ENCODE results near the gene PSMB11. TPM values are rescaled to one million over a fixed set of nuclear protein-coding genes. Genes with fewer than 3 reads are reported as not detected.

PSMB11 gene
- total RNA-seq, 1 experiment from 2014 or later = not detected

- no peak overlapping the region for H3K27ac ChIP-seq
- TSS peak; percentile 17 for BruUV-seq (replicated peaks)
- peaks cover 14% of the 10 kb centered on the region; the same call in 1 of the 2 replicates for H3K36me3 ChIP-seq (ENCODE audit: low read depth)
- H4K20me1 ChIP-seq (ENCODE audit: insufficient read depth) = 0 out of 2 replicates have a peak, but pooled peaks cover 3% of the 10 kb centered on the region
- peak overlapping the region; percentile 64; the same call in 1 of the 2 replicates for H3K4me3 ChIP-seq
- TF ChIP-seq CTCF (conservative IDR thresholded peaks at IDR 0.05) (peak; percentile 82), EZH2 (IDR thresholded peaks at IDR 0.05; ENCODE audit: low read depth) (no peak)
- peak; percentile 59 to 86 for DNase-seq
- no peaks in the 10 kb centered on the region for H3K27me3 ChIP-seq (ENCODE audit: insufficient read depth, low read depth)
- H3F3A ChIP-seq (ENCODE audit: insufficient read depth, low read depth) = peaks cover 50% of the 10 kb centered on the region
- H3K4me2 ChIP-seq = peak overlapping the region; percentile 90
- H3K9me3 ChIP-seq (ENCODE audit: insufficient read depth, low read depth) = no peaks in the 10 kb centered on the region
- intact Hi-C loops (cut with micrococcal nuclease; ENCODE audit: unreplicated experiment) = loop anchor here (1.0 to 5.0 kb wide), 4 partner anchors 72 to 1141 kb away; partner anchors contain the start of gene PRMT5
- H2AFZ ChIP-seq = peak overlapping the region; percentile 58; the same call in 1 of the 2 replicates
- H3K9me2 ChIP-seq (ENCODE audit: insufficient read depth) = no peaks in the 10 kb centered on the region
- CTCF ChIA-PET = interaction anchor here (0.5 to 1.2 kb wide), 11 partner anchors 11 to 1070 kb away, joined by 3 to 7 read pairs (median 5); partner anchors contain the start of genes AJUBA and HAUS4
- POLR2A ChIA-PET (ENCODE audit: unreplicated experiment) = interaction anchor here (0.6 to 1.0 kb wide), 2 partner anchors 37 to 101 kb away, joined by 4 read pairs; partner anchors contain the start of genes ACIN1 and HAUS4
- peaks cover 25% of the 10 kb centered on the region for H3K4me1 ChIP-seq (replicated peaks; ENCODE audit: insufficient read depth)
- H3K79me2 ChIP-seq (ENCODE audit: low read depth) = no peaks in the 10 kb centered on the region
Observed at GRCh38 chr14:23057757-23058653, 16.0 kb downstream of the PSMB11 start.

GRCh38 chr14:23058654-23059504 is 16.9 kb downstream of the PSMB11 start:
- no peak overlapping the region for H2AFZ ChIP-seq
- CTCF ChIA-PET = interaction anchor here (0.6 to 1.2 kb wide), 7 partner anchors 52 to 188 kb away, joined by 3 to 7 read pairs (median 4); no protein-coding TSS in a partner anchor
- no peak overlapping the region for H3K4me3 ChIP-seq
- no peaks in the 10 kb centered on the region for H3K9me2 ChIP-seq (ENCODE audit: insufficient read depth)
- 0 out of 2 replicates have a peak, but pooled peaks cover 3% of the 10 kb centered on the region for H4K20me1 ChIP-seq (ENCODE audit: insufficient read depth)
- peaks cover 59% of the 10 kb centered on the region for H3F3A ChIP-seq (ENCODE audit: insufficient read depth, low read depth)
- no peaks in the 10 kb centered on the region for H3K9me3 ChIP-seq (ENCODE audit: insufficient read depth, low read depth)
- DNase-seq = no peak
- peaks cover 14% of the 10 kb centered on the region; the same call in 1 of the 2 replicates for H3K36me3 ChIP-seq (ENCODE audit: low read depth)
- no peaks in the 10 kb centered on the region for H3K79me2 ChIP-seq (ENCODE audit: low read depth)
- no peak overlapping the region for H3K27ac ChIP-seq
- POLR2A ChIA-PET (ENCODE audit: unreplicated experiment) = interaction anchor here (0.6 to 1.0 kb wide), 2 partner anchors 36 to 102 kb away, joined by 4 read pairs; partner anchors contain the start of genes ACIN1 and HAUS4
- H3K27me3 ChIP-seq (ENCODE audit: insufficient read depth, low read depth) = no peaks in the 10 kb centered on the region
- BruUV-seq (replicated peaks) = TSS peak; percentile 20
- H3K4me2 ChIP-seq = no peak overlapping the region
- intact Hi-C loops (cut with micrococcal nuclease; ENCODE audit: unreplicated experiment) = loop anchor here (1.0 to 5.0 kb wide), 3 partner anchors 73 to 1142 kb away; partner anchors contain the start of gene PRMT5
- peaks cover 33% of the 10 kb centered on the region for H3K4me1 ChIP-seq (replicated peaks; ENCODE audit: insufficient read depth)
- no peak for TF ChIP-seq EZH2 (IDR thresholded peaks at IDR 0.05; ENCODE audit: low read depth)
- TF ChIP-seq CTCF (conservative IDR thresholded peaks at IDR 0.05) = no peak
